ENCODE measurements around the gene MSANTD2.

Gene MSANTD2

GRCh38 chr11:124760205-124760652, 40.0 kb downstream of the MSANTD2 start:
- no peak overlapping the region for H3K4me3 ChIP-seq (replicated peaks; ENCODE audit: low read depth, low read length)
- no peak for DNase-seq (ENCODE audit: low read depth)
- no peak for TF ChIP-seq CTCF (IDR thresholded peaks at IDR 0.05; ENCODE audit: low read length, missing control alignments)

- peak; percentile 67 for DNase-seq (ENCODE audit: low read depth)
- no peak overlapping the region for H3K4me3 ChIP-seq (replicated peaks; ENCODE audit: low read depth, low read length)
Measured at GRCh38 chr11:124759266-124760204, 40.7 kb downstream of the MSANTD2 start.

GRCh38 chr11:124758355-124759265, 41.6 kb downstream of the MSANTD2 start:
- peak overlapping the region; percentile 34 for H3K4me3 ChIP-seq (replicated peaks; ENCODE audit: low read depth, low read length)
- TF ChIP-seq CTCF (IDR thresholded peaks at IDR 0.05; ENCODE audit: low read length, missing control alignments) = peak; percentile 58
- peak; percentile 64 for DNase-seq (ENCODE audit: low read depth)

More at GRCh38 chr11:124759266-124760204, 40.7 kb downstream of the MSANTD2 start:
- TF ChIP-seq CTCF (IDR thresholded peaks at IDR 0.05; ENCODE audit: low read length, missing control alignments) = no peak

GRCh38 chr11:124757320-124757719, 42.9 kb downstream of the MSANTD2 start:
- DNase-seq (ENCODE audit: low read depth) = no peak
- TF ChIP-seq CTCF (IDR thresholded peaks at IDR 0.05; ENCODE audit: low read length, missing control alignments) = no peak
- H3K4me3 ChIP-seq (replicated peaks; ENCODE audit: low read depth, low read length) = no peak overlapping the region

- no peak overlapping the region for H3K4me3 ChIP-seq (replicated peaks; ENCODE audit: low read depth, low read length)
- DNase-seq (ENCODE audit: low read depth) = no peak
- no peak for TF ChIP-seq CTCF (IDR thresholded peaks at IDR 0.05; ENCODE audit: low read length, missing control alignments)
Measured at GRCh38 chr11:124756753-124757227, 43.4 kb downstream of the MSANTD2 start.

- no peak for TF ChIP-seq CTCF (IDR thresholded peaks at IDR 0.05; ENCODE audit: low read length, missing control alignments)
- no peak for DNase-seq (ENCODE audit: low read depth)
- no peak overlapping the region for H3K4me3 ChIP-seq (replicated peaks; ENCODE audit: low read depth, low read length)
Measured at GRCh38 chr11:124756033-124756752, 44.0 kb downstream of the MSANTD2 start.

All from fibroblast of pulmonary artery (primary cell).